Pancreas (tissue), 10 donors: ENCODE measurements around the gene IKBKG. TPM values are rescaled to one million over a fixed set of nuclear protein-coding genes. Genes with fewer than 3 reads are reported as not detected.
A peak's percentile ranks its signal among the peaks of the same experiment; 100 is the strongest.

Experiments
- ATAC-seq, 4 donors: fragments of 200-7000 bp; cut with Tn5 transposase; one replicate each; pipeline versions ENCODE4 v1.8.0 to v1.9.1; 2020; ENCODE audit warnings: mild to moderate bottlenecking in 4 of 4, moderate library complexity in 4 of 4
- DNase-seq, 6 donors: peaks; one replicate each; pipeline ENCODE4 v3.0.0-alpha.2; 2020
- FAIRE-seq: peaks from 2 replicates; lab custom pipeline; 2012; peaks lifted over from hg19 to GRCh38; lab: Jason Lieb, UNC
- H3K27ac ChIP-seq, 4 donors: fragments of 200-600 bp; sonication (generic); 1 replicate in 3 of 4; 2 replicates in 1 of 4; pipeline versions ENCODE4 v1.5.0 to v1.8.0; 2020
- H3K27me3 ChIP-seq, 4 donors: fragments of 200-600 bp; one replicate each; pipeline ENCODE4 v1.8.0; 2021
- H3K36me3 ChIP-seq, 3 donors: fragments of 200-600 bp; sonication (generic) in 1 of 3; one replicate each; pipeline versions ENCODE4 v1.5.0 to v1.8.0; 2020 to 2021
- H3K4me1 ChIP-seq, 3 donors: fragments of 200-600 bp; one replicate each; pipeline ENCODE4 v1.8.0; 2021
- H3K4me3 ChIP-seq, 4 donors: fragments of 200-600 bp; sonication (generic) in 2 of 4; one replicate each; pipeline versions ENCODE4 v1.5.0 to v1.8.0; 2020 to 2021
- H3K9me3 ChIP-seq, 4 donors: fragments of 200-600 bp; one replicate each; pipeline ENCODE4 v1.8.0; 2021
- WGBS, 2 donors: extraction: QIAGEN DNeasy Blood & Tissue Kit; methylation state at CpG; one replicate each; pipeline ENCODE4 v1.1.7; 2013; 5-methylcytosine and 5-hydroxymethylcytosine counted together
- intact Hi-C, 3 donors: fragments of 100-400 bp; cut with DNase I; formaldehyde crosslinking; loops; one replicate each; pipeline versions ENCODE4 v1.11.1 to v1.14.2; 2022
- polyA plus RNA-seq, 2 donors: library from polyadenylated mRNA; stranded (reverse); fragments of 200-250 nt; gene quantifications; one replicate each; pipeline ENCODE4 v1.2.3, GENCODE V29; 2013
- total RNA-seq, 6 donors: library from RNA; stranded (reverse); fragmentation: NEBNext Ultra II Directional in 4 of 6; extraction: Animal tissue kit (Norgen Biotek cat#: 25700) in 4 of 6; gene quantifications; one replicate each; pipeline versions ENCODE4 v1.2.1 to v1.2.4, GENCODE V29; 2021 to 2023
- TF ChIP-seq, protein P1 (sequence below), 4 donors: fragments of 200-600 bp; sonication (generic) in 3 of 4; IDR thresholded peaks; one replicate each; pipeline versions ENCODE4 v1.5.0 to v1.8.0; 2021; ENCODE audit warnings: antibody characterized with exemption in 4 of 4
- donor health status: healthy with polysubstance abuse.
- donor health status: DM: no; HTN: no; CAD: no; lungs with moderate emphysema.
- donor health status: DM: no; HTN: no; CAD: no.
- donor health status: control.
- donor health status: control.
- donor health status: Bipolar disorder and iron deficiency.
- donor health status: DM: yes; HTN: yes; CAD: no.
- donor health status: DM: no; HTN: no; CAD: no.
- donor health status: DM: no; HTN: no; CAD: no.
- donor health status: DM: yes; HTN: yes; CAD: no.

Gene IKBKG
- total and polyA plus RNA-seq, 8 donors = 6.3 to 29.7 (median 10.2) TPM

DNA sequence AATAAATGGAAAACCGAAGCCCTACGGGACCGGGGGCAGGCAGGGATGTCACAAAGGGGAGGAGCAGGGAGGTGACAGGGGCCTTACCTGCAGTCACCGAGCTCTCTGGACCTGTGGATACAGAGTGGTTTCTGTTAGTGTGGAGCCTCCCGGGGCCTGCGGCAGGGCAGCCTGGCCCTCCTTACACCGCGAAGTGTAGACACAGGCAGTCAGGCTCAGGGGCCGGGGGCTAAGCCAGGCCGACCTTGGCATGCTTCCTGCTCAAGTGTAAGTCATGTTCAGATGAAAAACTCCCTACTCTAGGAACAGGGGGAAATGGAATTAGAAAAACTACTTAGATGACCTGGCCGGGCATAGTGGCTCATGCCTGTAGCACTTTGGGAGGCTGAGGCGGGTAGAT is 35.7 kb upstream of the IKBKG start:
- TF ChIP-seq, protein P1, sequence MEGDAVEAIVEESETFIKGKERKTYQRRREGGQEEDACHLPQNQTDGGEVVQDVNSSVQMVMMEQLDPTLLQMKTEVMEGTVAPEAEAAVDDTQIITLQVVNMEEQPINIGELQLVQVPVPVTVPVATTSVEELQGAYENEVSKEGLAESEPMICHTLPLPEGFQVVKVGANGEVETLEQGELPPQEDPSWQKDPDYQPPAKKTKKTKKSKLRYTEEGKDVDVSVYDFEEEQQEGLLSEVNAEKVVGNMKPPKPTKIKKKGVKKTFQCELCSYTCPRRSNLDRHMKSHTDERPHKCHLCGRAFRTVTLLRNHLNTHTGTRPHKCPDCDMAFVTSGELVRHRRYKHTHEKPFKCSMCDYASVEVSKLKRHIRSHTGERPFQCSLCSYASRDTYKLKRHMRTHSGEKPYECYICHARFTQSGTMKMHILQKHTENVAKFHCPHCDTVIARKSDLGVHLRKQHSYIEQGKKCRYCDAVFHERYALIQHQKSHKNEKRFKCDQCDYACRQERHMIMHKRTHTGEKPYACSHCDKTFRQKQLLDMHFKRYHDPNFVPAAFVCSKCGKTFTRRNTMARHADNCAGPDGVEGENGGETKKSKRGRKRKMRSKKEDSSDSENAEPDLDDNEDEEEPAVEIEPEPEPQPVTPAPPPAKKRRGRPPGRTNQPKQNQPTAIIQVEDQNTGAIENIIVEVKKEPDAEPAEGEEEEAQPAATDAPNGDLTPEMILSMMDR (IDR thresholded peaks at IDR 0.05) = no peak
- Histone ChIP-seq H3K9me3 (no peaks in the 10 kb centered on the region), H3K4me3 (no peak overlapping the region), H3K27me3 (no peaks in the 10 kb centered on the region), H3K36me3 (peaks cover 0 to 6% (median 0%) of the 10 kb centered on the region in 3 donors), H3K27ac (no peak overlapping the region), H3K4me1 (no peaks in the 10 kb centered on the region)
- intact Hi-C loops = no loop called here
- FAIRE-seq (no peak), DNase-seq (no peak), ATAC-seq (no peak)
- WGBS, 2 donors = 81 to 83% methylated on average over 12 of the region's 12 CpGs

GRCh38 chrX:154512879-154513553 is 34.4 kb upstream of the IKBKG start:
- FAIRE-seq (no peak), ATAC-seq (no peak), DNase-seq (no peak)
- Histone ChIP-seq H3K9me3 (no peaks in the 10 kb centered on the region), H3K27ac (no peak overlapping the region), H3K4me3 (no peak overlapping the region), H3K4me1 (no peaks in the 10 kb centered on the region), H3K36me3 (no peaks in the 10 kb centered on the region), H3K27me3 (no peaks in the 10 kb centered on the region)
- TF ChIP-seq, protein P1 (IDR thresholded peaks at IDR 0.05) = no peak
- intact Hi-C loops = no loop called here
- 87 to 94% methylated on average over 16 of the region's 16 CpGs for WGBS, 2 donors

DNA sequence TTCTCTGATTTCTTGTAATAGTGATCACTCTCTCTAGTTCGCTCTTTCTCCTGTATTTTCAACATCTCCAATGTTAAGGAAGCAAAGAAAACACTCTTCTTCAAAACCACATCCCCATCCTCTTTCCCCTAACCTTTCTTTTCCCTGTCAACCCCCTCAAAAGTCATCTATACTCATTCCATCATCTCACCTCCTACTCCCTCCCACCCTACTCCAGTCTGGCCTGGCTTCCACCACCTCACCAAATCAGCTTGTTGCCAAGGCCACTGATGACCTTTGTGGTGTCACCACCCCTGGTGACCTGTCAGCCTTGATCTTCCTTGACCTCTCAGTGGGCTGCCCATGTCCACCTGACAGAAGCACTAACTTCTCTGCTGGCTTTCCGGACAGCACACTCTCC is 33.7 kb upstream of the IKBKG start:
- no peaks in the 10 kb centered on the region for H3K9me3 ChIP-seq
- TF ChIP-seq, protein P1 (IDR thresholded peaks at IDR 0.05) = no peak
- ATAC-seq (no peak), FAIRE-seq (no peak), DNase-seq (no peak)
- H3K27ac ChIP-seq = no peak overlapping the region
- intact Hi-C loops = no loop called here
- H3K4me3 ChIP-seq = no peak overlapping the region
- no peaks in the 10 kb centered on the region for H3K4me1 ChIP-seq
- H3K27me3 ChIP-seq = no peaks in the 10 kb centered on the region
- 80 to 90% methylated on average over 2 of the region's 2 CpGs for WGBS, 2 donors
- no peaks in the 10 kb centered on the region for H3K36me3 ChIP-seq

DNA sequence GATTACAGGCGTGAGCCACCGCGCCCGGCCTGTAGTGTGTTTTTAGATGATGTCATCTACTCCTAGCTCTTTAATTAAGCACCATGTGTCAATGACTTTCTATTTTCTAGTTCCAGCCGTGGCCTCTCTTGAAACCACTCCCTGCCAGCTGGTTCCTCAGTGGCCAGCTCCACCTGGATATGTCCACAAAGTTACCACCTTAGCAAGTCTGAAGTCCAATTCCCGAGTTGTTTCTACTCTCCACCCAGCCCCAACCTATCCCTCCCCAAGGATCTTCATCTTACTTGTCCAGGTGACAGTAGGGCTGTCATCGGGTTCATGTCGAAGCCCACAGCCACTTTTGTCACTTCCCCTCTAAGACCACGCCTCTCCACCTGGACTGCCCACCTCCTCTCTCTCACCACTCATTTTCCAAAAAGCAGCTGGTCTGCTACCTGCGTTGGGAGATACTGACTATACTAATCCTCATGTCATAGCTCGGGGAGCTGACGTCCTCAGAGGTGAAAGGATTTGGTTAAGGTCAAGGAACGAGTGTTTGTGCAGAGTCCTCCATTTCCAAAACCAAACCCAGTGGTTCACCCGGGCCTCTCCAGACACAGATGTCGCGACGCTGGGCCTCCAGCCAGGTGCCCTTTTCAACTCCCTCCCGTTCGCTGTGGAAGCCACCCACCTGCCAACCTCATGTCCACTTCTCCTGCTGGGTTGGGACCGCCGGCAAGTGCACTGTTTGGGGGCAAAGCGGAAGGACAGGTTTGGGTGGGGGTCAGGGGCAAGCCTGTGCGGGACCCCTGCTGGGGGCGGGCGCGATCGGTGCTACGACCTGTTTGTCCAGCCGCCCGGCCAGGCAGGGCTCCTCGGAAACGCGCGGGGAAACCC is 32.1 kb upstream of the IKBKG start:
- ATAC-seq (peak; percentile 7 to 35 (median 27)), FAIRE-seq (no peak), DNase-seq (peak in 4 of 6 donors; percentile 48 to 79 (median 64))
- Histone ChIP-seq H3K27ac (peak overlapping the region; percentile 78 to 88 (median 82)), H3K36me3 (no peaks in the 10 kb centered on the region), H3K4me1 (no peaks in the 10 kb centered on the region), H3K27me3 (no peaks in the 10 kb centered on the region), H3K9me3 (no peaks in the 10 kb centered on the region), H3K4me3 (peak overlapping the region; percentile 44 to 67 (median 59))
- intact Hi-C loops = no loop called here
- TF ChIP-seq, protein P1 (IDR thresholded peaks at IDR 0.05) = no peak
- WGBS, 2 donors = 8 to 34% methylated on average over 34 of the region's 34 CpGs
